ENCODE data around the gene ACTA2. TPM values are rescaled to one million over a fixed set of nuclear protein-coding genes. Genes with fewer than 3 reads are reported as not detected.

Gene ACTA2
- total RNA-seq, 2 experiments from 2014 or later: 8.5 to 10.2 TPM

DNA sequence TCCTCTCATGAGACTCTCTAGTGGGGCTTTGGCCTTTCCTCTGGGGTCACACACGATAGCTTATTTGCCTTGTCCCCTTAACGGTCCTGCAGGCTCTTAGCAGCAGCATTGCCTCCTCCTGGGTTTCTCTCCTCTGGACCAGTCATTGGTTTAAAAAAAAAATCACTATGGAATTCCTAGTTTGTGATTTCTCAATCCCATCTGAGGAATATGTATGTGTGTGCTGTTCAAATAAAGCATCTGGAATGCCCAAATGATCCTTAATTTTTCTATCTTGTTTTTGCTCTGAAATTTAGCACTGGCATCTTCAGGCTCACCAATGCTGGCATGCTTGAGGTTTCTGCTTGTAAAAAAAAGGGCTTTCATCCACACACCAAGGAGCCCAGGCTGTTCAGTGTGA lies 30.5 kb downstream of the ACTA2 start:
- intact Hi-C loops (cut with DNase I, micrococcal nuclease): no loop called here
- POLR2A ChIA-PET: no interaction called here
- Mint-ChIP-seq H3K36me3 (ENCODE audit: low read depth) (peaks cover 29% of the 10 kb centered on the region), H3K27ac (no peak overlapping the region), H3K9me3 (ENCODE audit: low read depth) (no peaks in the 10 kb centered on the region), H3K27me3 (no peaks in the 10 kb centered on the region), H3K4me3 (no peak overlapping the region), H3K4me1 (peaks cover 3% of the 10 kb centered on the region)
- ATAC-seq (no peak), DNase-seq (no peak)
- CTCF ChIA-PET: interaction anchor here (1.0 to 1.5 kb wide), 2 partner anchors 13 to 26 kb away, joined by 3 to 7 read pairs; no protein-coding TSS in a partner anchor

DNA sequence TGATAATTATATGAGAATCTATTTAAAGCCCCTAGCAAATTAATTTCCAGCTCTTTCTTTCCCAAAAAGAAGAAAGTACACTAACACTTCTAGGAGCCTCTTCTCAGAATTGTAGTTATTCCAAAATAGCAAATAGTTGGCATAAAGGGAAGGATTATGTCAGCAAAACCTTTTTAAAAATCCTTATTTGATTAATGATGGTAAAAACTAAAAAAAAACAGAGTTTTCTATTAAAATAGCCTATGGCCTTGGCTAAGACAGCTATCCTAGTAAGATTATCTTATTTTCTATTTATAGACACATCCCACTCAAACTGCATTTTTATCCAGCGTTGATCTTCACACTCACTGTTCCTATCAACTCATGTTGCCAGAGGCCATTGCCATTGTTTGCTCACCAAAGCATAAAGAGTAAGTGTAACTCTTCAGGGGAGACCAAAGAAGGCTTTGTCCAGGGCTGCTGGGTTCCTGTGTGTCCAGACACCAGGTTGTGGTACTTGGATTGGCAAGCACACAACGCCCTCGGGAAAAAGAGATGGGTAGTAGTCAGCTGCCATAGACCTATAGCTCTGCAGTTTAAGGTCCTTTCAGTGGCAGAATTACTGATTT lies 31.5 kb downstream of the ACTA2 start:
- no peak for DNase-seq
- H3K27ac Mint-ChIP-seq: no peak overlapping the region
- ChIA-PET CTCF (interaction anchor here (0.9 to 2.6 kb wide), 6 partner anchors 8 to 86 kb away, joined by 3 to 11 read pairs (median 6); no protein-coding TSS in a partner anchor), POLR2A (no interaction called here)
- intact Hi-C loops (cut with DNase I, micrococcal nuclease): no loop called here
- no peaks in the 10 kb centered on the region for H3K27me3 Mint-ChIP-seq
- no peak overlapping the region for H3K4me3 Mint-ChIP-seq
- no peaks in the 10 kb centered on the region for H3K9me3 Mint-ChIP-seq (ENCODE audit: low read depth)
- peaks cover 32% of the 10 kb centered on the region for H3K36me3 Mint-ChIP-seq (ENCODE audit: low read depth)
- H3K4me1 Mint-ChIP-seq: peaks cover 5% of the 10 kb centered on the region
- no peak for ATAC-seq

GRCh38 chr10:88920198-88920597 lies 32.4 kb downstream of the ACTA2 start:
- Mint-ChIP-seq H3K36me3 (ENCODE audit: low read depth) (peaks cover 35% of the 10 kb centered on the region), H3K27ac (no peak overlapping the region), H3K4me1 (peaks cover 8% of the 10 kb centered on the region), H3K27me3 (no peaks in the 10 kb centered on the region), H3K4me3 (no peak overlapping the region), H3K9me3 (ENCODE audit: low read depth) (no peaks in the 10 kb centered on the region)
- CTCF ChIA-PET: interaction anchor here (0.9 to 2.6 kb wide), 6 partner anchors 9 to 85 kb away, joined by 3 to 11 read pairs (median 4); no protein-coding TSS in a partner anchor
- POLR2A ChIA-PET: no interaction called here
- no peak for DNase-seq
- intact Hi-C loops (cut with DNase I, micrococcal nuclease): no loop called here
- no peak for ATAC-seq

GRCh38 chr10:88919041-88919440 lies 33.5 kb downstream of the ACTA2 start:
- ChIA-PET POLR2A (no interaction called here), CTCF (interaction anchor here (1.5 to 2.6 kb wide), 3 partner anchors 15 to 84 kb away, joined by 3 to 11 read pairs (median 8); no protein-coding TSS in a partner anchor)
- peaks cover 5% of the 10 kb centered on the region for H3K4me1 Mint-ChIP-seq
- peaks cover 31% of the 10 kb centered on the region for H3K36me3 Mint-ChIP-seq (ENCODE audit: low read depth)
- H3K27ac Mint-ChIP-seq: no peak overlapping the region
- no peaks in the 10 kb centered on the region for H3K27me3 Mint-ChIP-seq
- H3K4me3 Mint-ChIP-seq: no peak overlapping the region
- intact Hi-C loops (cut with DNase I, micrococcal nuclease): no loop called here
- no peaks in the 10 kb centered on the region for H3K9me3 Mint-ChIP-seq (ENCODE audit: low read depth)
- ATAC-seq (no peak), DNase-seq (no peak)

- ATAC-seq (no peak), DNase-seq (no peak)
- Mint-ChIP-seq H3K36me3 (ENCODE audit: low read depth) (peaks cover 25% of the 10 kb centered on the region), H3K27me3 (no peaks in the 10 kb centered on the region), H3K4me1 (peaks cover 5% of the 10 kb centered on the region), H3K9me3 (ENCODE audit: low read depth) (no peaks in the 10 kb centered on the region), H3K4me3 (no peak overlapping the region), H3K27ac (no peak overlapping the region)
- CTCF ChIA-PET: interaction anchor here (1.6 kb wide), 1 partner anchor 16 kb away, joined by 8 read pairs; no protein-coding TSS in a partner anchor
- POLR2A ChIA-PET: no interaction called here
- intact Hi-C loops (cut with DNase I, micrococcal nuclease): no loop called here
Observed at GRCh38 chr10:88918191-88918905, 34.2 kb downstream of the ACTA2 start.

DNA sequence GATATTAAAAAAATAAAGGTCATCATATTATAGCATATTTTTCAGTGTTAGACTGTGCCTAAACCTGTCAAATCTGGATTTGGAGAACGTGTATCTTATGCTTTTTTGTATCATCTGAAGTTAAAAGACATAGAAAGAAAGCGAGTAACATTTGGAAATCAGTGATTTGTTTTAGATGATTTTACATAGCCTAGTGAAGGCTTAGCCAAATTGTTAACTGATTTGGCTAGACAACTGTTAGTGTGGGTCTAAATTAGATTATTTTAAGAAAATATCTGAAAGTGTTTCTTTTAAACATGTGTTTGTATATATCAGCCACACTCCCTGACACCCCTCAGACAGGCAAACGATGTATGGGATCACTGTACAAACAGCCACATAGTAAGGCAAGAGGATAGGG lies 35.6 kb downstream of the ACTA2 start:
- ATAC-seq (no peak), DNase-seq (no peak)
- Mint-ChIP-seq H3K27me3 (no peaks in the 10 kb centered on the region), H3K4me3 (no peak overlapping the region), H3K27ac (no peak overlapping the region), H3K9me3 (ENCODE audit: low read depth) (no peaks in the 10 kb centered on the region), H3K36me3 (ENCODE audit: low read depth) (peaks cover 31% of the 10 kb centered on the region), H3K4me1 (peaks cover 5% of the 10 kb centered on the region)
- POLR2A ChIA-PET: no interaction called here
- intact Hi-C loops (cut with DNase I, micrococcal nuclease): no loop called here
- CTCF ChIA-PET: interaction anchor here (0.5 to 0.6 kb wide), 2 partner anchors 82 to 91 kb away, joined by 3 to 4 read pairs; no protein-coding TSS in a partner anchor

GRCh38 chr10:88916231-88916630 lies 36.3 kb downstream of the ACTA2 start:
- ATAC-seq: no peak
- CTCF ChIA-PET: interaction anchor here (0.6 kb wide), 1 partner anchor 81 kb away, joined by 4 read pairs; no protein-coding TSS in a partner anchor
- peaks cover 38% of the 10 kb centered on the region for H3K36me3 Mint-ChIP-seq (ENCODE audit: low read depth)
- intact Hi-C loops (cut with DNase I, micrococcal nuclease): no loop called here
- no peak for DNase-seq
- H3K27me3 Mint-ChIP-seq: no peaks in the 10 kb centered on the region
- POLR2A ChIA-PET: no interaction called here
- H3K4me1 Mint-ChIP-seq: peaks cover 5% of the 10 kb centered on the region
- no peaks in the 10 kb centered on the region for H3K9me3 Mint-ChIP-seq (ENCODE audit: low read depth)
- H3K4me3 Mint-ChIP-seq: no peak overlapping the region
- no peak overlapping the region for H3K27ac Mint-ChIP-seq

DNA sequence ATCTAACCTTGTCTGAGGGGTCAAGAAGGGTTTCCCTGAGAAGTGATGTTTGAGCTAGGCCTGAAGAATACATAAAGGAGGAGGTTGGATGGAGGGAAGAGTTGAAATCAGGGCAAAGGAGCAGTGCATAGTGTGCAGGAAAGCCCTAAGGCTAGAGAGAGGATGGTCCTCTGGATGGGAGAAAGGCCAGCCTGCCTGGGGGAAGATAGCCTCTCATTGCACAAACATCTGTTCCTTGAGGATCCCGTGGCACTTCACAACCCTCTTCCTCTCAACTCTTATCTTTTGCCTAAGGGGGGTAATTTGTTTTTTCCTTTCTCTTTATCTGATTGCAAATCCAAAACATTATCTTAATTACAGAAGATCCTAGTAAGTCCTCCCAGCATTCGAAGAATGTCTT lies 36.8 kb downstream of the ACTA2 start:
- no peak for ATAC-seq
- Mint-ChIP-seq H3K27ac (no peak overlapping the region), H3K36me3 (ENCODE audit: low read depth) (peaks cover 40% of the 10 kb centered on the region), H3K9me3 (ENCODE audit: low read depth) (no peaks in the 10 kb centered on the region), H3K27me3 (no peaks in the 10 kb centered on the region), H3K4me1 (peaks cover 5% of the 10 kb centered on the region), H3K4me3 (no peak overlapping the region)
- DNase-seq: no peak
- intact Hi-C loops (cut with DNase I, micrococcal nuclease): no loop called here
- ChIA-PET POLR2A (no interaction called here), CTCF (no interaction called here)

DNA sequence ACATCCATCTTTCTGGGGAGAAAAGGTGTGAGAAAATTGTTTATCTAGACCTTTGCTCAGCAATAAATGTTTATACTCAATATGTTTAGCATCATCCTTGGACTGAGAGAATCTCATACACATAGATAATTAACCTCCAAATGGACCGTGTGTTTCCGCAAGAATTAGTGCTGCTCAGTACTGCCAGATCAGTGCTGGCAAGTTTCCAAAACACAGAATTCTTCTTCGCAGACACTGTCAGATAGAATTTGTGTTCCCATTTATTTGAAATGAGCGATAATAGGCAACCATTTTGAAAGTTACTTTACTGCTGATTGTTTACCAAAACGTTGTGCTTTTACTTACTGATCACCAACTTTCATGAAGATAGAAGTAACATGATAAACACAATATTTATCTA lies 38.8 kb downstream of the ACTA2 start:
- no peak overlapping the region for H3K4me3 Mint-ChIP-seq
- ATAC-seq: no peak
- peaks cover 11% of the 10 kb centered on the region for H3K4me1 Mint-ChIP-seq
- no peak for DNase-seq
- CTCF ChIA-PET: no interaction called here
- no peaks in the 10 kb centered on the region for H3K27me3 Mint-ChIP-seq
- peaks cover 40% of the 10 kb centered on the region for H3K36me3 Mint-ChIP-seq (ENCODE audit: low read depth)
- H3K9me3 Mint-ChIP-seq (ENCODE audit: low read depth): no peaks in the 10 kb centered on the region
- H3K27ac Mint-ChIP-seq: no peak overlapping the region
- POLR2A ChIA-PET: no interaction called here
- intact Hi-C loops (cut with DNase I, micrococcal nuclease): no loop called here

GRCh38 chr10:88913127-88913526 lies 39.4 kb downstream of the ACTA2 start:
- DNase-seq: no peak
- intact Hi-C loops (cut with DNase I, micrococcal nuclease): no loop called here
- Mint-ChIP-seq H3K27ac (no peak overlapping the region), H3K9me3 (ENCODE audit: low read depth) (no peaks in the 10 kb centered on the region), H3K36me3 (ENCODE audit: low read depth) (peaks cover 47% of the 10 kb centered on the region), H3K4me1 (peaks cover 18% of the 10 kb centered on the region), H3K27me3 (no peaks in the 10 kb centered on the region), H3K4me3 (no peak overlapping the region)
- CTCF ChIA-PET: interaction anchor here (0.9 kb wide), 1 partner anchor 20 kb away, joined by 3 read pairs; no protein-coding TSS in a partner anchor
- ATAC-seq: no peak
- POLR2A ChIA-PET: no interaction called here

DNA sequence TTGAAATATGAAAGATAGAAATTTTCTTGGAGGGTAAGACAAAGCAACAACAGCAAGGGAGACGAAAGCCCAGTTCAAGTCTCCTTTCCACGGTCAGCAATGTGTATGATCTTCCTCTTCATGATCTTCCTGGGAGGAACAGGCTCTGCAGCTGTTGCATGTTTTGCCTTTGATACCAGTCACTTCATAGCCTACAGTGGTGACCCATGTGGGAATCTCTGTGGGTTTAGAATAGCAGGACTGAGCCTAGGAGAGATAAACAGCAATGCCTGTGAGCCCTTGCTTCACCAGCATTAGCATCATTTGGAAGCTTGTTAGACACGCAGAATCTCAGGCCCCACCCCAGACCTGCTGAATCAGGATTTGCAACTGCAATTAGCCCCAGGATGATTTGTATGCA lies 40.7 kb downstream of the ACTA2 start:
- CTCF ChIA-PET: interaction anchor here (0.5 to 2.6 kb wide), 3 partner anchors 20 to 120 kb away, joined by 4 to 14 read pairs (median 5); no protein-coding TSS in a partner anchor
- Mint-ChIP-seq H3K27ac (no peak overlapping the region), H3K36me3 (ENCODE audit: low read depth) (peaks cover 47% of the 10 kb centered on the region), H3K9me3 (ENCODE audit: low read depth) (no peaks in the 10 kb centered on the region), H3K4me3 (no peak overlapping the region), H3K4me1 (peaks cover 23% of the 10 kb centered on the region), H3K27me3 (no peaks in the 10 kb centered on the region)
- no peak for ATAC-seq
- no peak for DNase-seq
- POLR2A ChIA-PET: no interaction called here
- intact Hi-C loops (cut with DNase I, micrococcal nuclease): no loop called here

DNA sequence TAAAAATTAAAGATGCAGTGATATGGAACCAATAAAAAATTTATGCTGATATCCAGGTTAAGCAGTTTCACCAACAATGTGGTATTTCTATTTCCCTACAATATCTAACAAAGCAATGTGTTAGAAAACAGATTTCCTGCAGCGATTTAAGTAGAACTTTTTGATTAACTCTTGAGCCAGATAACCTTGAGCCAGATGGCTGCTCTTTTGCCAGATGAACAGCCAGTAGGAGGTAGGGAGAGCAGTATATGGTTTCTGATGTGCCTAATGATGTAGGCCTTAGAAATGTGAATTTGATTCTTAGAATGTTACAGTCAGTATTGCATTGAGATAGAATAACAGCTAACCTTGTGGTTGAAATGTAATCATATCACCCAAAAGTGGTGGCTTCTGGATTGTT lies 41.5 kb downstream of the ACTA2 start:
- Mint-ChIP-seq H3K9me3 (ENCODE audit: low read depth) (no peaks in the 10 kb centered on the region), H3K4me1 (peaks cover 22% of the 10 kb centered on the region), H3K27ac (peak overlapping the region; percentile 13), H3K4me3 (no peak overlapping the region), H3K27me3 (no peaks in the 10 kb centered on the region), H3K36me3 (ENCODE audit: low read depth) (peaks cover 46% of the 10 kb centered on the region)
- DNase-seq: no peak
- intact Hi-C loops (cut with DNase I, micrococcal nuclease): no loop called here
- no peak for ATAC-seq
- CTCF ChIA-PET: interaction anchor here (1.1 to 5.3 kb wide), 3 partner anchors 21 to 306 kb away, joined by 3 to 31 read pairs (median 14); no protein-coding TSS in a partner anchor
- POLR2A ChIA-PET: no interaction called here

Data from activated CD4-positive, alpha-beta T cell treated with anti-CD3 and anti-CD28 coated beads for 36 hours (primary cell).